HL-60 (cell line): ENCODE data around the gene MSI2.

Experiments
- DNase-seq, 2 experiments: peaks; one replicate each; pipeline ENCODE4 v3.0.0-alpha.2; 2010 to 2020; ENCODE audit warnings: low read depth in 1 of 2, low spot score in 1 of 2
- H3K27ac ChIP-seq: fragments of 250-450 bp; sonication (Bioruptor Pico); replicated peaks from 2 replicates; pipeline ENCODE4 v1.5.1; 2020; ENCODE audit warnings: mild to moderate bottlenecking, moderate library complexity
- H3K27me3 ChIP-seq: fragments of 250-450 bp; sonication (Bioruptor Pico); 2 replicates; pipeline ENCODE4 v1.5.1; 2021; ENCODE audit warnings: mild to moderate bottlenecking, moderate library complexity; ENCODE audit not compliant: insufficient read depth, poor library complexity, severe bottlenecking
- H3K4me3 ChIP-seq: replicated peaks from 2 replicates; pipeline ENCODE4 v1.5.1; 2011; ENCODE audit warnings: mild to moderate bottlenecking, control low read depth, low read length; ENCODE audit not compliant: insufficient read depth
- GABPA ChIP-seq: IDR thresholded peaks from 2 replicates; pipeline ENCODE4 v1.6.1; 2012; ENCODE audit warnings: low read depth
- POLR2AphosphoS5 ChIP-seq: IDR thresholded peaks from 2 replicates; pipeline ENCODE4 v1.6.1; 2012; ENCODE audit warnings: low read depth
- SPI1 ChIP-seq: IDR thresholded peaks from 2 replicates; pipeline ENCODE4 v1.6.1; 2012; ENCODE audit warnings: low read depth, mild to moderate bottlenecking, borderline replicate concordance
- TF ChIP-seq, protein P1 (sequence below): IDR thresholded peaks from one replicate; pipeline ENCODE4 v1.5.1; 2011; ENCODE audit warnings: low read length, control low read depth, inconsistent platforms; ENCODE audit not compliant: insufficient read depth
- TF ChIP-seq, protein P2 (sequence below): IDR thresholded peaks from 2 replicates; pipeline ENCODE4 v1.6.1; 2012; ENCODE audit warnings: low read depth; ENCODE audit not compliant: insufficient replicate concordance

MSI2 gene

DNA sequence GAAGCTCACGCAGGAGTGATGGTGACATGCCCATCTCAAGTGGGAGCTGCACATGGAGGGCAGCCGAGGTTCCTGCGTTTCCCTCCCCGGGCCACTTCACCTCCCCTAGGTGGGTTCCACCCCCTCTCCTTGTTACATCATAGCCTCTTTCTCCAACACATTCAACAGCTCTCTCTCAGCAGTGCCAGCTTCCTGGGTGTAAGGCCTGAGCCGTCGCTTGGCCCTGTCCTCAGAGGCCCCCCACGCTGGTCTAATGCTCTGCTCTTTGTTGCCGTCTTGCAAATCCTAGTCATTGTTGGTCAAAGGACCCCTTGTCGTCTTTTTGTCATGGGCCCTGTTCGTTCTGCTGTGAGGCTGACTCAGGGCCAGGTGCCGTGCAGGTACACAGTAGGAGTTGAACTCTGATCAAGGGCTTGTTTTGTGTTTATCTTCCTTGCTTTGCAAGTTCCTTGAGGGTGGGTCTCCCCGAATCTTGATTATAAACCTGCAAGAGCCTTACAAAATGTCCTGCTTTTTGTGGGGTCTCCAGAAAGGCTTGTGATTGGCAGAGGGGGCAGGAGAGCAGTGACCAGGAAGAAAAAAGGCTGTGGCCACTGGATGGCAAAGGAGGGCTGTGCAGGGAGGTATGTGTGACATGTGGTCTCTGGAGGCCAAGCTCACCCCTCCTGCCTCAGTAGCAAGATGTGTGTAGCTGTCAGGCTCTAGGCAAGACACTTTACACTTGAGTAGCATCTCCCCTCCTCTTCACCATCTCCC lies 352.2 kb downstream of the MSI2 start:
- DNase-seq, result no peak
- no peak overlapping the region for H3K4me3 ChIP-seq
- H3K27ac ChIP-seq, result no peak overlapping the region
- TF ChIP-seq, protein P1, sequence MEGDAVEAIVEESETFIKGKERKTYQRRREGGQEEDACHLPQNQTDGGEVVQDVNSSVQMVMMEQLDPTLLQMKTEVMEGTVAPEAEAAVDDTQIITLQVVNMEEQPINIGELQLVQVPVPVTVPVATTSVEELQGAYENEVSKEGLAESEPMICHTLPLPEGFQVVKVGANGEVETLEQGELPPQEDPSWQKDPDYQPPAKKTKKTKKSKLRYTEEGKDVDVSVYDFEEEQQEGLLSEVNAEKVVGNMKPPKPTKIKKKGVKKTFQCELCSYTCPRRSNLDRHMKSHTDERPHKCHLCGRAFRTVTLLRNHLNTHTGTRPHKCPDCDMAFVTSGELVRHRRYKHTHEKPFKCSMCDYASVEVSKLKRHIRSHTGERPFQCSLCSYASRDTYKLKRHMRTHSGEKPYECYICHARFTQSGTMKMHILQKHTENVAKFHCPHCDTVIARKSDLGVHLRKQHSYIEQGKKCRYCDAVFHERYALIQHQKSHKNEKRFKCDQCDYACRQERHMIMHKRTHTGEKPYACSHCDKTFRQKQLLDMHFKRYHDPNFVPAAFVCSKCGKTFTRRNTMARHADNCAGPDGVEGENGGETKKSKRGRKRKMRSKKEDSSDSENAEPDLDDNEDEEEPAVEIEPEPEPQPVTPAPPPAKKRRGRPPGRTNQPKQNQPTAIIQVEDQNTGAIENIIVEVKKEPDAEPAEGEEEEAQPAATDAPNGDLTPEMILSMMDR, result no peak
- no peaks in the 10 kb centered on the region for H3K27me3 ChIP-seq

DNA sequence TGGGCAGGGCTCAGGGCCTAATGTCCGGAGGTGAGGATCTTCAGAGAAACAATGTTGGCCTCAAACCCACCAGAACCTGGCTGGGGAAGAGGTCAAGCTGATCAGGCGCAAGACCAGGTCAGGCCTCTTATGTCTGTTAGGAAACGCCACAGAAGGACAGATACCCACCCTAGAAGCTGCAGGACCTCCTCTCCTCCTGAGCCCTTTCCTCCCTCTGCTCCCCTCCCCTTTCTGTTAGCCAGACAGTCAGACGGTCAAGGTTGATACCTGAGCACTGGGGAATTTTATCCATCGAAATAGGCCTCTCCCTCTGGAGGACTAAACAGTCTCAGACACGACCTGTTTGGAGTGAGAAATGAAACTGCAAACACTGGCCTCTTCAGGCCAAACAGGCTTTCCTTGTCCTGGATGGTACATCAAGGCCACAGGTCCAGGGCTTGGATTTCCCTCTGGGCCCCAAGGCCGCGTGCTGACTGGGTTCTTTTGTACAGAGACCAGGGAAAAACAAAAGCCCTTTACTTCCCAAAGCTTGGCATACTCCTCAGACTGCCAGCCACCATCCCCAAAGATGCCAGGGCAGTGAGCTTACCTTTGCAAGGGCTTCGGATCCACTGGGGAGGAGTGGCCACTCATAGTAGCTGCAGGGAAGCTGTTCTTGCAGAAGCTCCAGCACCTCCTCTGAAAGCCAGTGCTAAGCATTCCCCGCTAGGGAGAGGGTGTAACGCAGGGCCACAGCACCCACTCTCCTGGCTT lies 353.0 kb downstream of the MSI2 start:
- no peaks in the 10 kb centered on the region for H3K27me3 ChIP-seq
- TF ChIP-seq, protein P2, sequence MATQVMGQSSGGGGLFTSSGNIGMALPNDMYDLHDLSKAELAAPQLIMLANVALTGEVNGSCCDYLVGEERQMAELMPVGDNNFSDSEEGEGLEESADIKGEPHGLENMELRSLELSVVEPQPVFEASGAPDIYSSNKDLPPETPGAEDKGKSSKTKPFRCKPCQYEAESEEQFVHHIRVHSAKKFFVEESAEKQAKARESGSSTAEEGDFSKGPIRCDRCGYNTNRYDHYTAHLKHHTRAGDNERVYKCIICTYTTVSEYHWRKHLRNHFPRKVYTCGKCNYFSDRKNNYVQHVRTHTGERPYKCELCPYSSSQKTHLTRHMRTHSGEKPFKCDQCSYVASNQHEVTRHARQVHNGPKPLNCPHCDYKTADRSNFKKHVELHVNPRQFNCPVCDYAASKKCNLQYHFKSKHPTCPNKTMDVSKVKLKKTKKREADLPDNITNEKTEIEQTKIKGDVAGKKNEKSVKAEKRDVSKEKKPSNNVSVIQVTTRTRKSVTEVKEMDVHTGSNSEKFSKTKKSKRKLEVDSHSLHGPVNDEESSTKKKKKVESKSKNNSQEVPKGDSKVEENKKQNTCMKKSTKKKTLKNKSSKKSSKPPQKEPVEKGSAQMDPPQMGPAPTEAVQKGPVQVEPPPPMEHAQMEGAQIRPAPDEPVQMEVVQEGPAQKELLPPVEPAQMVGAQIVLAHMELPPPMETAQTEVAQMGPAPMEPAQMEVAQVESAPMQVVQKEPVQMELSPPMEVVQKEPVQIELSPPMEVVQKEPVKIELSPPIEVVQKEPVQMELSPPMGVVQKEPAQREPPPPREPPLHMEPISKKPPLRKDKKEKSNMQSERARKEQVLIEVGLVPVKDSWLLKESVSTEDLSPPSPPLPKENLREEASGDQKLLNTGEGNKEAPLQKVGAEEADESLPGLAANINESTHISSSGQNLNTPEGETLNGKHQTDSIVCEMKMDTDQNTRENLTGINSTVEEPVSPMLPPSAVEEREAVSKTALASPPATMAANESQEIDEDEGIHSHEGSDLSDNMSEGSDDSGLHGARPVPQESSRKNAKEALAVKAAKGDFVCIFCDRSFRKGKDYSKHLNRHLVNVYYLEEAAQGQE, result no peak
- TF ChIP-seq, protein P1, result no peak
- TF ChIP-seq GABPA, result no peak
- no peak for TF ChIP-seq SPI1
- TF ChIP-seq POLR2AphosphoS5, result no peak
- H3K27ac ChIP-seq, result no peak overlapping the region
- DNase-seq, result no peak
- H3K4me3 ChIP-seq, result no peak overlapping the region

DNA sequence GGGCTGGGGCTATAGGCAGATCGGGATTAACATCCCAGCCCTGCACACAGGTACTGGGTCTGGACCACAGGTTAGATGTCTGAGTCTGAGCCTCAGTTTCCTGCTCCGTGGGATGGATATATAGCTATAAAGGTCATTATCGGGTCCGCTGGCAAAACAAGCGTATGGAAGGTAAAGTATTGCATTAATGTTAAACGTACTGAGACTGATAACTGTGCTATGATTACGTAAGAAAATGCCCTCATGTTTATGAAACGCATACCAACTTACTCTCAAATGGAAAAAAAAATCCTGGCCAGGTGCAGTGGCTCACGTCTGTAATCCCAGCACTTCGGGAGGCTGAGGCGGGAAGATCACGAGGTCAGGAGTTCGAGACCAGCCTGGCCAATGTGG lies 353.6 kb downstream of the MSI2 start:
- H3K27me3 ChIP-seq, result no peaks in the 10 kb centered on the region
- no peak overlapping the region for H3K27ac ChIP-seq
- H3K4me3 ChIP-seq, result no peak overlapping the region
- no peak for DNase-seq
- no peak for TF ChIP-seq POLR2AphosphoS5
- TF ChIP-seq, protein P1, result no peak
- TF ChIP-seq GABPA, result no peak
- TF ChIP-seq, protein P2, result no peak
- no peak for TF ChIP-seq SPI1
